ENCODE data around the gene ISLR2. TPM values are rescaled to one million over a fixed set of nuclear protein-coding genes. Genes with fewer than 3 reads are reported as not detected.

ISLR2 gene
- total RNA-seq, 1 experiment from 2014 or later: 0.05 TPM

GRCh38 chr15:74165461-74165860 is 35.1 kb downstream of the ISLR2 start:
- DNase-seq (ENCODE audit: low read depth, low spot score) (no peak), ATAC-seq (no peak)
- Histone ChIP-seq H3K4me1 (ENCODE audit: control insufficient read depth in 1 of 2, insufficient read depth in 2 of 2, low read length in 2 of 2) (no peaks in the 10 kb centered on the region), H3K4me2 (ENCODE audit: low read length) (no peak overlapping the region), H4K20me1 (ENCODE audit: insufficient read depth) (no peaks in the 10 kb centered on the region), H3K36me3 (ENCODE audit: control insufficient read depth in 1 of 2, insufficient read depth in 2 of 2, low read length in 2 of 2) (no peaks in the 10 kb centered on the region), H3K9me3 (ENCODE audit: control insufficient read depth in 1 of 2, insufficient read depth in 1 of 2, low read depth in 1 of 2, low read length in 2 of 2) (no peaks in the 10 kb centered on the region), H3K27me3 (ENCODE audit: insufficient read depth, low read length) (no peaks in the 10 kb centered on the region; the same call in 1 of the 2 replicates), H3K9ac (ENCODE audit: low read length) (no peak overlapping the region), H3K4me3 (replicated peaks in 1 of 2; ENCODE audit: low read depth in 1 of 2, low read length in 2 of 2) (no peak overlapping the region), H3K79me2 (ENCODE audit: insufficient read depth, low read length) (no peaks in the 10 kb centered on the region), H3K27ac (ENCODE audit: low read depth, low read length) (no peak overlapping the region), H2AFZ (ENCODE audit: low read depth, low read length, poor library complexity, severe bottlenecking) (no peak overlapping the region), H3K9me2 (ENCODE audit: insufficient read depth) (no peaks in the 10 kb centered on the region)
- ChIA-PET CTCF (no interaction called here), RAD21 (ENCODE audit: low non-redundant PET in 1 of 2, low total read pairs in 2 of 2, uncharacterized antibody in 2 of 2, unreplicated experiment in 2 of 2) (no interaction called here), POLR2A (no interaction called here)
- no peak for TF ChIP-seq SRF (IDR thresholded peaks at IDR 0.05; ENCODE audit: low read depth)
- TF ChIP-seq ZFX (IDR thresholded peaks at IDR 0.05): no peak
- no peak for TF ChIP-seq TCF7L2 (IDR thresholded peaks at IDR 0.05; ENCODE audit: borderline replicate concordance, extremely low read depth, insufficient read depth, insufficient read length)
- TF ChIP-seq, protein P1, sequence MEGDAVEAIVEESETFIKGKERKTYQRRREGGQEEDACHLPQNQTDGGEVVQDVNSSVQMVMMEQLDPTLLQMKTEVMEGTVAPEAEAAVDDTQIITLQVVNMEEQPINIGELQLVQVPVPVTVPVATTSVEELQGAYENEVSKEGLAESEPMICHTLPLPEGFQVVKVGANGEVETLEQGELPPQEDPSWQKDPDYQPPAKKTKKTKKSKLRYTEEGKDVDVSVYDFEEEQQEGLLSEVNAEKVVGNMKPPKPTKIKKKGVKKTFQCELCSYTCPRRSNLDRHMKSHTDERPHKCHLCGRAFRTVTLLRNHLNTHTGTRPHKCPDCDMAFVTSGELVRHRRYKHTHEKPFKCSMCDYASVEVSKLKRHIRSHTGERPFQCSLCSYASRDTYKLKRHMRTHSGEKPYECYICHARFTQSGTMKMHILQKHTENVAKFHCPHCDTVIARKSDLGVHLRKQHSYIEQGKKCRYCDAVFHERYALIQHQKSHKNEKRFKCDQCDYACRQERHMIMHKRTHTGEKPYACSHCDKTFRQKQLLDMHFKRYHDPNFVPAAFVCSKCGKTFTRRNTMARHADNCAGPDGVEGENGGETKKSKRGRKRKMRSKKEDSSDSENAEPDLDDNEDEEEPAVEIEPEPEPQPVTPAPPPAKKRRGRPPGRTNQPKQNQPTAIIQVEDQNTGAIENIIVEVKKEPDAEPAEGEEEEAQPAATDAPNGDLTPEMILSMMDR (IDR thresholded peaks at IDR 0.05 in 2 of 3, conservative IDR thresholded peaks at IDR 0.05 in 1 of 3; ENCODE audit: borderline replicate concordance in 1 of 3, insufficient read depth in 1 of 3, low read depth in 2 of 3, low read length in 2 of 3): no peak
- no peak for TF ChIP-seq SIN3A (IDR thresholded peaks at IDR 0.05; ENCODE audit: low read depth)
- no peak for TF ChIP-seq FOSL1 (IDR thresholded peaks at IDR 0.05; ENCODE audit: low read depth)
- no peak for TF ChIP-seq REST (IDR thresholded peaks at IDR 0.05; ENCODE audit: low read depth)
- no peak for TF ChIP-seq EZH2 (IDR thresholded peaks at IDR 0.05)
- TF ChIP-seq EZH2phosphoT487 (IDR thresholded peaks at IDR 0.05; ENCODE audit: borderline replicate concordance): no peak
- no peak for TF ChIP-seq POLR2A (IDR thresholded peaks at IDR 0.05; ENCODE audit: borderline replicate concordance, extremely low read depth, insufficient read depth, insufficient read length)
- no peak for TF ChIP-seq YY1 (IDR thresholded peaks at IDR 0.05; ENCODE audit: extremely low read depth, insufficient replicate concordance, low read depth, low read length)
- no peak for TF ChIP-seq ZBTB33 (IDR thresholded peaks at IDR 0.05; ENCODE audit: extremely low read depth, insufficient replicate concordance, low read length)
- TF ChIP-seq, protein P2, sequence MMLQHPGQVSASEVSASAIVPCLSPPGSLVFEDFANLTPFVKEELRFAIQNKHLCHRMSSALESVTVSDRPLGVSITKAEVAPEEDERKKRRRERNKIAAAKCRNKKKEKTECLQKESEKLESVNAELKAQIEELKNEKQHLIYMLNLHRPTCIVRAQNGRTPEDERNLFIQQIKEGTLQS (IDR thresholded peaks at IDR 0.05): no peak
- no peak for TF ChIP-seq CEBPB (IDR thresholded peaks at IDR 0.05; ENCODE audit: low read depth)
- TF ChIP-seq ELF1 (IDR thresholded peaks at IDR 0.05; ENCODE audit: borderline replicate concordance, low read depth): no peak
- TF ChIP-seq EGR1 (IDR thresholded peaks at IDR 0.05; ENCODE audit: low read depth): no peak
- no peak for TF ChIP-seq POLR2AphosphoS5 (IDR thresholded peaks at IDR 0.05; ENCODE audit: low read depth, low read length)
- no TSS peak for BruUV-seq (replicated peaks)
- intact Hi-C loops (cut with micrococcal nuclease): no loop called here
